Stimulated activated CD4-positive, alpha-beta T cell treated with anti-CD3 and anti-CD28 coated beads, TNF-alpha, amount 100 ng/mL, for 24 hours (primary cell): Measurements from ENCODE around the gene MPHOSPH9.

ENCODE experiments used
- DNase-seq, 3 experiments: peaks; one replicate each; pipeline ENCODE4 v3.0.0-alpha.2; 2020; ENCODE audit warnings: low read depth in 3 of 3

MPHOSPH9 gene

GRCh38 chr12:123232807-123233504 is at the start of gene MPHOSPH9, which contains the start of gene MTRFR:
TSS of gene MPHOSPH9 (minus strand) at chr12:123233141. CDS start at chr12:123230364, 2,777 bp downstream.
TSS of gene MTRFR (plus strand) at chr12:123233436. CDS start at chr12:123253675, 20,239 bp downstream.
- DNase-seq: peak; percentile 97 to 98 (median 98)

DNA sequence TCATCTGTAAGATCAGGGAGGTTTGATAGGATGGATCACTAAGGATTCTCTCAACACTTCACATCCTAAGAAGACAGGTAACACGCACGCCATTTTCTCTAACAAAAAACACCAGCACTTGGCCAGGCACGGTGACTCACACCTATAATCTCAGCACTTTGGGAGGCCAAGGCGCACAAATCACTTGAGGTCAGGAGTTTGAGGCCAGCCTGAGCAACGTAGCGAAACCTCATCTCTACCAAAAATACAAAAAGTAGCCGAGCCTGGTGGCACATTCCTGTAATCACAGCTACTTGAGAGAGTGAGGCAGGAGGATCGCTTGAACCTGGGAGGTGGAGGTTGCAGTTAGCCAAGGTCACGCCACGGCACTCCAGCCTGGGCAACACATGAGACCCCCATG is 49.2 kb upstream of the MPHOSPH9 start:
- no peak for DNase-seq

DNA sequence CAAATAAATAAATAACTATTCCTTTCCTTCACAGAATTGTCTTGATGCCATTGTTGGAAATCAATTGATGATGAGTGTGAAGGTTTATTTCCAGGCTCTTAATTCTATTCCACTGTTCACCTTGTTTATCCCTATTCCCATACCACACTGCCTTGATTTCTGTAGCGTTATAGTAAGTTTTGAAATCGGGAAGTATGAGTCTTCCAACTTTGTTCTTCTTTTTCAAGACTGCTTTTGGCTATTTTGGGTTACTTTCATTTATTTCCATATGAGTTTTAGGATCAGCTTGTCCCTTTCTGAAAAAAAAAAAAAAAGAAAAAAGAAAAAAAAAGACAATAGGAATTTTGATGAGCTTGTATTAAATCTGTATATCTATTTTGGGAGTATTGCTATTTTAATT is 48.0 kb upstream of the MPHOSPH9 start:
- no peak for DNase-seq

DNA sequence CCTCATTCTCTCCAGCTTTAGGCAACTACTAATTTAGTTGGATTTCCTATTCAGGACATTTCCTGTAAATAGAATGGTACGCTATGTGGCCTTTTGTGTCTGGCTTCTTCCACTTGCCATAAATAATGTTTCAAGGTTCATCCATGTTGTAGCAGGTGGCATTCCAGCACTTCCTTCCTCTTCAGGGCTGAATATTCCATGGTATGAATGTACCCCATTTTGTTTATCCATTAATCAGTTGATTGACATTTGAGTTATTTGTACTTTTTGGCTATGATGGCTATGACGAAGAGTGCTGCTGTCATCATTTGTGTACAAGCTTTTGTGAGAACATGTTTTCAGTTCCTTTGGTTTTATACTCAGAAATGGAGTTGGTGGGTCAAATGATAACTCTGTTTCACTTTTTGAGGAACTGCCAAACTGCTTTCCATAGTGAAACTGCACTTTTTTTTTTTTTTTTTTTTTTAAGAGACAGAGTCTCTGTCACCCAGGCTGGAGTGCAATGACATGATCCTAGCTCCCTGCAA is 45.2 kb upstream of the MPHOSPH9 start:
- DNase-seq: no peak

- DNase-seq: no peak
Measured at GRCh38 chr12:123273166-123273565, 40.2 kb upstream of the MPHOSPH9 start.

GRCh38 chr12:123271001-123271668 is 38.2 kb upstream of the MPHOSPH9 start:
- peak; percentile 54 to 74 (median 64) for DNase-seq

- no peak for DNase-seq
Measured at GRCh38 chr12:123270214-123271000, 37.5 kb upstream of the MPHOSPH9 start.

- no peak for DNase-seq
Measured at GRCh38 chr12:123269896-123270213, 36.9 kb upstream of the MPHOSPH9 start.

DNA sequence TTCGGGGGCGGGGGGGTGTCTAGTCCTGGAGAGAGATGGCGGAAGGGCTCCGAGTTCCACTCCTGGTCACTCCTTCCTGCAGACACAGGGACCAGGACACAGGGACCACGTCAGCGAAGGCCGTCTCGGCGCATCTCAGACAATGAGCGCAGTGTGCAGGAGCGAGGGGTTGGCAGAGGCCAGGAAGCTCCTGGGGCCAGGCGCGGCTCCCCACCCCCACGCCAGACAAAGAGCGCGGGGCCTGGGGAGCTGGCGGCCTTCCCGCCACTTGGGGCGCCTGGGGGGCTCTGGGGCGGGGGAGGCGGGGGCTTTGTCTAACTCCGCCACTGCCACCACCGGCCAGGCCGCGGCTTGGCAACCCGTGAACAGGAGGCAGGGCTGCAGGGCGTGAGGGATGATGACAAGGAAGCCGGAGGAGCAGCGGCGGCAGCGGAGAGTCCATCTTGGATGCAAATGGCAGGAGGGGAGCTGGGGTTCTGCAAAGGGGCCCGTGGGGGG is 36.5 kb upstream of the MPHOSPH9 start:
- peak in 1 of 3 experiments; percentile 33 for DNase-seq

DNA sequence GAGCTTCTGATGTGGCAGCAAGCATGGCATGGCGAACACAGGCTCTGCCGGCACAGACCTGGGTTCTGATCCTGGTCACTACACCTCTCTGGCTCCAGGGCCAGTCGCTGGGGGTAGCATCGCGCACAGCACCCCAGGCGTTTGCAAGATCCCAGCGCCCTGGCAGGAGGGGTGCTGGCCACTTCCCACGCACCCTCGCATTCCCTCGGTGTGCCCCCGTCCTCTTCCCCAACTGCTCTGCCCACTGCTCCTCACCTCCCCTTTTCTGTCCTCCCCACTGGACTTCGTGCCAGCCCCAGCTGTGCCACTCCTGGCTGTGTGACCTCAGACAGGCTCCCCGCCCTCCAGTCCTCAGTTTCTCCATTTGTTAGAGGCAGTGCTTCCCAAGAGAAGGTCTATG is 35.9 kb upstream of the MPHOSPH9 start:
- no peak for DNase-seq

- DNase-seq: no peak
Measured at GRCh38 chr12:123267991-123268843, 35.3 kb upstream of the MPHOSPH9 start.

- no peak for DNase-seq
Measured at GRCh38 chr12:123267335-123267920, 34.5 kb upstream of the MPHOSPH9 start.

DNA sequence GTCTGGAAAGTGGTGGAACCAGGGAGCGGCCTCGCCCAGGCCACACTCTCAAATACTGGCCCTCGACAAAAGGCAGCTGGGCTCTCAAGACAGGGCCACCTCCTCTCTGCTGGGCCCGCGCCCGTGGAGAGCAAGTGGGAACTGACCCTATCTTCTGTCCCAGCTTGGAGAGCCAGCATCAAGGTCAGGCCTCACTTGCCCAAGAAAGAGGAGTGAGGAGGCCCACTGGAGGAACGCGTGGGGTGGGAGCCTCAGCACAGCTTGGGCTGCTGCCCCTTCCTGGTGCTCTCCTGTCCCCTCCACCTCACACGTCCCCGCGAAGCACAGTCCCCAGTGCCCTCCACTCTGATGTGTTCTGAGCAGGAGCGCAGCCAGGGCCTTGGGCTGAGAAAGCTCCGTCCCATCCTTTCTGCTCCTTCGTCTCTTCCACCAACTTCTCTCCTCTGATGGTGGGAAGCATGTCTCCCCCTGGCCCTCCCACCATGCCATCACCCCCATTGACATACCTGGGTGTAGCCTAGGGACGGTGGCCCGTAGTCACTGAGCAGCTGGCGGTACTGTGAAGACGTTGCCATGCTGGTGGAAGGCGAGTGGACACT is 33.8 kb upstream of the MPHOSPH9 start:
- no peak for DNase-seq

DNA sequence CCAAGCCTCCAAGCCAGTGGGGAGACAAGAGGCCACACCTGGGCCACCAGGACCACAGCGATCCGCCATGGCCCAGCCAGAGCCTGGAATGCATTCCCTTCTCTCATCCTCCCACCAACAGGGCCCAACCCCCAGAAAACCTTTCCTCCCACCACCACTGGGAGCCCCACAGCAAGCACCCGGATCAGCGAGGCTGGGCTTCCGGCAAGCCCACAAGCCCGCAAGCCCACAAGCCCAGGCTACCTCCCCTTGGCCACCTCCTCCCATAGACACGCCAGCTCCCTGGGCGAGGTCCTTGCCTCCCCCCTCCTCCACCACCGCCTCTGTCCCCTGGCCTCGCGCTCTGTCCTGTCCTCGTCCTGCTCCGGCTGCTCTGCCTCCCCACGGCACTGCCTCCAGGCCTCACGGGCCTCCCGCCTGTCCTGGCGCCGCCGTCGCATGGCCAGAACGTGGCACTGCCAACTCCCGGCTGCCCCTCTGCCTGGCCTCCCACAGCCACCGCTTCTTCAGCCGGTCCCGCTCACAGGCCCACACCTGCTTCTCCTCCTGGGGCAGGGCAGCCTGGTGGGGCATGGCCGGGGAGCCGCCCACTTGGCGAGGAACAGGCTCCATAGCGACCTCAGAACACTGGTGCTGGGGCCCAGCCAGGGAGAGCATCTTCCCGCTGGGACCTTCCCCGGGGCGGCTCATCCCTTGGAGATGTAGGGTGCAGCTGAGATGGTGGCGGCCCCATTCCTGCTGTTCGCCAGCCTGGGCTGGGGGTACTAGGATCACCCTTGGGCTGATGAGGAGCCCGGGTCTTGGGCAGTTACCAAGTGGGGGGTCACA is 33.1 kb upstream of the MPHOSPH9 start:
- no peak for DNase-seq

DNA sequence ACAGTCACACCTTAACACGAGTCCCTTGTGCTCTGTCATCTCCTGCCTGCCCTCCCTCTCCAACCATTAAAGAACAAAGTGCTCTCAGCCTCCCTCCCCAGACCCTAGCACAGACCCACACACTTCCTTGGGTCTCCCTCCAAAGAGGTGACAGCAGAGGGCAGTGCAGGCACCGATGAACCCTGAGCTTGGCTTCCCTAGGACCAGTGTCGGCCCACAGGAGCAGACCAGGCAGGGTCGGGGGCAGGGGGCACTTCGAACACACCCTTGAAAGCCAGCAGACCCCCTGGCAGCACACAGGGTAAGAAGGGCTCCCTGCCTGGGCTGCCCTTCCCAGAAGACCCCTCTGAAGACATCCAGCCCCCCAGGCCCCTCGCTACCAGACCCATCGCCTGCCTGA is 31.7 kb upstream of the MPHOSPH9 start:
- DNase-seq: no peak

DNA sequence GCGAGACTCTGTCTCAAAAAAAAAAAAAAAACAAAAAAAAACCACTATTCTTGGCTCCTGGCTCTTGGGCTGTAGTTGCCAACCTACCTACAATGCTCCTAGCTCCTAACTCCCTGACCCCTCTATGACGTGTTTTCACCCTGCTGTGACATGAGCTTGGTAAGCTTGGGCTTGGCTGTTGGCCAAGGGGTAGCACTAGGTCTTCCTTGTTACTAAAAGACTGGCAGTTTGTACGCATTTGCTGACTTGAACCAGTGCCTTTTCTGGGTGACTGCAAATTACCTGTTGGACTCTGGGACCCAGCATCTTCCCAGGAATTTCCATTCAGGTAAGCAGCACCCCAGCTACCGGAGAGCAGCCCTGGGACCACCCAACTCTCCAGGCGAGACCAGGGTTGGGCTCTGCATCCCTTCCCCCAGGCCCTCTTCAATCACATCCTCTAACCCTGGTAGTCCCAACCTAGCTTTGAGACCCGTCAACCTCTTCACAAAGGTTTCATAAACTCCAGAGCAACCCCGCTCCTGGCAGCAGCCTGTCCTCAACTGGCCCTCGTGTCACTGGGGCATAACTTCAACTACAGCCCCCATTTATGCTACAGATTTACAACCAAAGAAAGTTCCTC is 30.4 kb upstream of the MPHOSPH9 start:
- no peak for DNase-seq

DNA sequence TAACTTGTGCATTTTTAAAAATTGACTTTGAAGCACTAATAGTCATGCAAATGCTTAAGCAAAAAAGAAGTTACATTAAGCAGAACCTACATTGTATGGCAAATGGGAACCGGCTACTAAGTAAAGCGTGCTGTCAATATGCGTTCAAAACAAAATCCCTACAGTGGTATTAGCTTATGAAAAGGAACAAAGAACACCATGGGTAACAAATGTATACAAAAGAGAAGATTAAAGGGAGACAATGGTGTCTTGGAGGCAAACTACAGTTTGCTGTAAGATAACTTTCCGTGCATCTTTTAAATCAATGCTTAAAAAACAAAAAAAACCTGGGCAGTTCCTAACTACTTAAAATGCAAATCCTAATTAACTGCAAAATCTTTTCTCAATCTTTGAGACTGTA is 28.3 kb upstream of the MPHOSPH9 start:
- DNase-seq: no peak

DNA sequence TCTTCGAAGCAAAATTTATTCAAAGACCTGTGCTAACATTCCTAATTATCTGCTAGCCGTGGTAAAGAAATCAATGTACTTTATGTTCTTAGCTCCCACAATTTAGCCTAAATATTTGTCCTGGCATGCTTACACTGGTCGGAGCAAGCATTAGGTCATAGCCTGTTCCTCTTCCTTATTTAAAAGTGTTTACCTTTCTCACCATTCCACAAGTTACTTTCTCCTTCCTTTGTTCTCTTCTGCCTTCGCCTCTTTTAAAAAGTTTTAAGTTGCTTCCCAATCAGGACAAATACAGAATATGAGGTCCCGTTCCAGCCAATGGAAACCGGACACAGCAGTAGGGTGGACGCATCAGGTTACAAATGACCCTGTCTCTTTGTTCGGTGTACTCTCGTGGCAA is 27.1 kb upstream of the MPHOSPH9 start:
- DNase-seq: no peak

DNA sequence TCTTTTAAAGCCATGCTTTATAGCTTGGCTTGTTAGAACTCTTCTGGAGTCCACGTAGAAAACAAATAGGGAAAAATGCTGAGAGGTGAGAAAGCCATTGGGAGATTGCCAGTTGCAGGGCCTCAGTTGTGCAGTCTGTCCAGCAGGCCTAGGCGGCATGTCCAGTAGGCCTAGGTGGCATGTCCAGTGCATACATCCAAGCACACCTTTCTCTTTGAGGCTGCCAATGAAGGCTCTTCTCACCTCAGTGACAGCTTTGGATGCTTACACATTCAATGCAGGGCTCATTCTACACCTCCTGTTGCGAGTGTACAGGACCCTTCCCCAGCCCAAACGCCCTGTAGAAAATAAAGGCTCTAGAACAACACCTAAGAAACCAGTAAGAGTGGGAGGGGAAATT is 25.7 kb upstream of the MPHOSPH9 start:
- no peak for DNase-seq
